Neutrophil (primary cell): ENCODE results near the gene UNC5B.
"Not testable (repeated sequence)": the region's sequence is repeated elsewhere in the genome, so short reads cannot be mapped to it uniquely, and the experiment has no call there.

Experiments used
- H3K27ac ChIP-seq: fragments of 200-600 bp; sonication (generic); 2 replicates; pipeline ENCODE4 v1.5.1; 2016; ENCODE audit warnings: mild to moderate bottlenecking, moderate library complexity
- H3K27me3 ChIP-seq: fragments of 200-600 bp; sonication (generic); 2 replicates; pipeline ENCODE4 v1.6.0; 2016; ENCODE audit warnings: mild to moderate bottlenecking
- H3K36me3 ChIP-seq: fragments of 200-600 bp; sonication (generic); 2 replicates; pipeline ENCODE4 v1.5.1; 2017
- H3K4me1 ChIP-seq, 2 experiments: fragments of 200-600 bp in 1 of 2; sonication (generic) in 1 of 2; 1 replicate in 1 of 2; 2 replicates in 1 of 2; pipeline versions ENCODE4 v1.5.1 to v1.6.1; 2013 to 2016; ENCODE audit warnings: low read depth in 1 of 2, low read length in 1 of 2, mild to moderate bottlenecking in 1 of 2, moderate library complexity in 1 of 2; ENCODE audit not compliant: control insufficient read depth in 1 of 2, insufficient read depth in 1 of 2
- H3K4me3 ChIP-seq, 2 experiments: fragments of 200-600 bp in 1 of 2; sonication (generic) in 1 of 2; 1 replicate in 1 of 2; 2 replicates in 1 of 2; pipeline ENCODE4 v1.5.1; 2013 to 2016; ENCODE audit warnings: low read depth in 1 of 2, low read length in 1 of 2, mild to moderate bottlenecking in 1 of 2, moderate library complexity in 1 of 2
- H3K9me3 ChIP-seq: fragments of 200-600 bp; sonication (generic); 2 replicates; pipeline ENCODE4 v1.5.1; 2016
- TF ChIP-seq, protein P1 (sequence below): fragments of 200-600 bp; sonication (generic); IDR thresholded peaks from 2 replicates; pipeline ENCODE4 v1.5.1; 2016; ENCODE audit warnings: antibody characterized with exemption

Gene UNC5B

DNA sequence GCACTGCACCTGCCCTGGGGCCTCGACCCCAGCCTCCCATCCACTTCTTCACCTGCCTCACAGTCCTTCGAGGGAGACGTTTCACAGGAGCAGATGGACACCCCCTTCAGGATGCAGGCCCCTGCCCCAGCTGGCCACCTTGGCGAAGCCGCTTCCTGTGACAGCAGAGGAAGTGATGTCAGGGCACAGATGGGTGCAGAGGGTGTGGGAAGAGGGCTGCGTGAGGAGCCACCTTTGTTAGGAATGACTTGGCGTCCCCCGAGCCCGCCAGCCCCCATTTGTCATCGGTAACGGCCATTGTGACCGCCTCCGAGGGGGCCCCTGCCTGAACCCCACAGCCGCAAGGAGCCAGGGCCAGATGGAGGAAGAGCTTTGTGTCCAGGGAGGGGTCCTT, 59.3 kb downstream of the UNC5B start:
- Histone ChIP-seq H3K9me3 (no peaks in the 10 kb centered on the region), H3K4me3 (no peak overlapping the region), H3K4me1 (peaks cover 27 to 45% of the 10 kb centered on the region in 2 experiments), H3K27me3 (no peaks in the 10 kb centered on the region), H3K36me3 (no peaks in the 10 kb centered on the region), H3K27ac (no peak overlapping the region)
- TF ChIP-seq, protein P1, sequence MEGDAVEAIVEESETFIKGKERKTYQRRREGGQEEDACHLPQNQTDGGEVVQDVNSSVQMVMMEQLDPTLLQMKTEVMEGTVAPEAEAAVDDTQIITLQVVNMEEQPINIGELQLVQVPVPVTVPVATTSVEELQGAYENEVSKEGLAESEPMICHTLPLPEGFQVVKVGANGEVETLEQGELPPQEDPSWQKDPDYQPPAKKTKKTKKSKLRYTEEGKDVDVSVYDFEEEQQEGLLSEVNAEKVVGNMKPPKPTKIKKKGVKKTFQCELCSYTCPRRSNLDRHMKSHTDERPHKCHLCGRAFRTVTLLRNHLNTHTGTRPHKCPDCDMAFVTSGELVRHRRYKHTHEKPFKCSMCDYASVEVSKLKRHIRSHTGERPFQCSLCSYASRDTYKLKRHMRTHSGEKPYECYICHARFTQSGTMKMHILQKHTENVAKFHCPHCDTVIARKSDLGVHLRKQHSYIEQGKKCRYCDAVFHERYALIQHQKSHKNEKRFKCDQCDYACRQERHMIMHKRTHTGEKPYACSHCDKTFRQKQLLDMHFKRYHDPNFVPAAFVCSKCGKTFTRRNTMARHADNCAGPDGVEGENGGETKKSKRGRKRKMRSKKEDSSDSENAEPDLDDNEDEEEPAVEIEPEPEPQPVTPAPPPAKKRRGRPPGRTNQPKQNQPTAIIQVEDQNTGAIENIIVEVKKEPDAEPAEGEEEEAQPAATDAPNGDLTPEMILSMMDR = no peak

DNA sequence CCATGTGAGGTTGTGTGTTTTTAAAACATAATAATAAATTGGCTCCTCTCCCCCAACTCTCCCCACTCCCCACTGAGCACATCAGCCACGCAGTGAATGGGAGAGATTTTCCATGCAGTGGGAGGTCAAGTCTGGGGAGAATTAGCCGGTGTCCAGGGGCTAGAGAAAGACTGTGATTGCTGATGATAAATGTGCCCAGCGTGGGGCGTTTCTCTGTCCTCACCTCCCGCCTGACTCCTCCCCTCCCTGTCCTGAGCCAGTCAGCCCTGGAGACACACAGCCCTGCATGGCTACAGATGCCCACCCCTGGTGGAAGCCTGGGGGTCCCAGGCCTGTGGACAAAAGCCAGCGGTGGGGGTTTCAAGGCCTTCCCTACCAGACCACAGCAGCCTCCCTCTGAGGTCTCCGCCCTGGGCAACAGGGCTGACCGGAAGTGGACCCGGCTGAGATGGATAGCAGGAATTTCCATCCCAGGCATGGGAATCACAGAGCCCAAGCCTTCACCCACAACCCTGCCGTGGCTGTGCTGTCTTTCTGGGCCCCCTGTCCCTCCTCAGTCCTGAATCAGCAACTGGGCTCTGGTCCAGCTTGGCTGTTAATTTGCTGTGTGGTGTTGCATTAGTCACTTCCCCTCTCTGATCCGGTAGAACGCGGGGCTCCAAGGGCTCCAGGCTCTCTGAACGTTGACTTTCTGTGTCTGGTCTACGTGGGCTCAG, 59.8 kb downstream of the UNC5B start:
- no peak overlapping the region for H3K27ac ChIP-seq
- TF ChIP-seq, protein P1 = no peak
- no peak overlapping the region for H3K4me3 ChIP-seq
- no peaks in the 10 kb centered on the region for H3K27me3 ChIP-seq
- no peaks in the 10 kb centered on the region for H3K9me3 ChIP-seq
- no peaks in the 10 kb centered on the region for H3K36me3 ChIP-seq
- H3K4me1 ChIP-seq = peaks cover 27 to 45% of the 10 kb centered on the region in 2 experiments

DNA sequence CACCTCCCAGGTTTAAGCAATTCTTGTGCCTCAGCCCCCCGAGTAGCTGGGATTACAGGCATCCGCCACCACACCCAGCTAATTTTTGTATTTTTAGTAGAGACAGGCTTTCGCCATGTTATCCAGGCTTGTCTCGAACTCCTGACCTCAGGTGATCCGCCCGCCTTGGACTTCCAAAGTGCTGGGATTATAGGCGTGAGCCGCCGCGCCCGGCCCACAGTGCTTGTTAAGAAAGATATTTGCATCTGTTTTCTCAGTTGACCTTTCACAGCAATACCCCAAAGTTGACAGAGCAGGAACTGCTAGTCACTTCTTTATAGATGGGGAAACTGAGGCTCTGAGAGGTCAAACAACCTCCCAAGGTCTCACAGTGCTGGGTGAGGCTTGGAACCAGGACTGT, 60.6 kb downstream of the UNC5B start:
- peaks cover 27 to 45% of the 10 kb centered on the region in 2 experiments for H3K4me1 ChIP-seq
- H3K9me3 ChIP-seq, H3K36me3 ChIP-seq, H3K4me3 ChIP-seq, H3K27me3 ChIP-seq, H3K27ac ChIP-seq: not testable (repeated sequence)

DNA sequence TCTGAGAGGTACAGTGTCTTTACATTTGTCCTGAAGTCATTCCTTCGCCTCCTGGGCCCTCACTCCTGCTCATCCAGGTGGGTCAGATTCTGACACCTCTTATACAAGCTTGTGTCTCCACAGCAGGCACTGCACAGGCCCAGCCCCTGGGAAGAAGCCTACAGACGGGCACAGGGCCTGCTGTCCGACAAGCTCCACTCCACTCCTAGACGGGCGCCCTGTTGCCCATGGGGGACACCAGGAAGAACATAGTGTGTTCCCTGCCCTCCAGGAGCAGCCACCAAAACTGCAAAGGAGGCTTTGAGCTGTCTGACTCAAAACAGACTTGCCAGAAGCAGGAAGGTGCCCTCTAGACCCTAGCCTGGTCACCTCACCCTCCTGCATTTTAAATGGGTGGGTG, 61.1 kb downstream of the UNC5B start:
- Histone ChIP-seq H3K4me3 (no peak overlapping the region), H3K36me3 (no peaks in the 10 kb centered on the region), H3K9me3 (no peaks in the 10 kb centered on the region), H3K27ac (no peak overlapping the region), H3K4me1 (peaks cover 27 to 45% of the 10 kb centered on the region in 2 experiments), H3K27me3 (no peaks in the 10 kb centered on the region)
- TF ChIP-seq, protein P1 = no peak

DNA sequence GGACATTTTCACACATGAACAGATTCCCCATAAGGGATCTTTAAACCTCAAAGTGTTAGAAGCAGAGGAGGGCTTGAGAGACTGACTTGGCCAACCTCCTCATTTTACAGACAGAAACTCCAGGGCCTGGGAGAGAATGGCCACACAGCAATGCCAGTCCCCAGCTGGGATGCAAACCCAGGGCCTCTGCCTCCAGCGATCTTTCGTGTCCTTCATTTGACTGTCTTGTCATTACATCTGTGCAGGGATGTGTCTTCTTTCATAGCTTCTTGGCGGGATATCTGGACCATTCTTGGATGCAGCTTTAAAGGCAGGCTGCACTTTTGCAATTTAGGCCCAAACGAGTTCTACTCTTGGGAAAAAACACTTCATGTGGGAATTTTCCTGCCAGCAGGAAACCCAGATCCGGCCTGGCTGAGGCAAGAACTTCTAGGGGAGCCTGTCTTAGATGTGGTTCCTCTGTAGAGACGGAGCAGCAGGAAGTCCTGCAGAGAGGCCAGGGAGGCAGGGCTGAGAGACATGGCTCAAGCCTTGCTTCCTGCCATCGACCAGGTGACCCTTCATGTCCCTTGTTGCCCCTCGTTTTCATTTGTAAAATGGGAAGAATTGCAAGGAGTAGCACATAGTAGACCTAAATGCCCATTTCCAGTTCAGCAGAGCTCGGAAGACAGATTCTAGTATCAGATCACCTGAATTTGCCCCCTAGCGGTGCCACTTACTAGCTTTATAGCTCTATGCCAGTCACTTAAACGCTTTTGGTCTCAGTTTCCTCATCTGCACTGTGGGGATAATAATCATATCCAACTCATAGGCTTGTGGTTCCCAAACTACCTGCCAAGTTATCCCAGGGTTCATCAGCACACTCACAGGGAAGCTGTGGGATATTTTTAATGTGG, 62.8 kb downstream of the UNC5B start:
- TF ChIP-seq, protein P1 = no peak
- Histone ChIP-seq H3K9me3 (no peaks in the 10 kb centered on the region), H3K27ac (no peak overlapping the region), H3K4me3 (no peak overlapping the region), H3K4me1 (peaks cover 27 to 45% of the 10 kb centered on the region in 2 experiments), H3K36me3 (no peaks in the 10 kb centered on the region), H3K27me3 (no peaks in the 10 kb centered on the region)

DNA sequence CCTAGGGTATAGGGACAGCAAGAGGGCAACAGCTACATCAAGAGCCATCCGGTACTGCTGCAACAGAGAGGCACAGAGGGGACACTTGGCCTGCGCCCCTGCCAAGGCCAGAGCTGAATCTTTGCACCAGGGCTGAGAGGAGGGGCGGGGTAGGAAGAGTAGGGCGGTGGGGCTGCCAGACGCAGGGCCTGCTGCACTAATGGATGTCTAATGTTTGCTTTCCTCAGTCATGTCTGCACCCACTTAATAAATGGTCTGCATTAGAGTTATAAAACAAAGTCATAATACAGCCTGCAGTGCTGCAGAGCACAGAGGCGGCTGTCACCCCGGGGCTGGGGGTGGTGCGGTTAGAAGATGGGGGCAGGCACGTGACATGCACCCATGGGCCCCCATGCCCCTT, 64.5 kb downstream of the UNC5B start:
- TF ChIP-seq, protein P1 = no peak

More for the DNA sequence above, 64.5 kb downstream of the UNC5B start:
- no peak overlapping the region for H3K4me3 ChIP-seq
- no peak overlapping the region for H3K27ac ChIP-seq
- H3K36me3 ChIP-seq = no peaks in the 10 kb centered on the region
- H3K4me1 ChIP-seq = peaks cover 23 to 40% of the 10 kb centered on the region in 2 experiments
- no peaks in the 10 kb centered on the region for H3K9me3 ChIP-seq
- no peaks in the 10 kb centered on the region for H3K27me3 ChIP-seq
